Transverse colon (tissue), 4 donors: ENCODE measurements around the gene TMTC1. TPM values are rescaled to one million over a fixed set of nuclear protein-coding genes. Genes with fewer than 3 reads are reported as not detected.

Experiments used
- DNase-seq: peaks from one replicate; pipeline ENCODE4 v3.0.0-alpha.2; 2019
- H3K27ac ChIP-seq, 4 donors: fragments of 200-600 bp; sonication (generic); 2 replicates each; pipeline ENCODE4 v1.5.1; 2016 to 2018; ENCODE audit warnings: inconsistent platforms in 4 of 4
- H3K27me3 ChIP-seq: fragments of 200-600 bp; sonication (generic); 2 replicates; pipeline ENCODE4 v1.5.1; 2017; ENCODE audit warnings: inconsistent platforms
- H3K36me3 ChIP-seq, 4 donors: fragments of 200-600 bp; sonication (generic); 2 replicates each; pipeline ENCODE4 v1.5.1; 2017 to 2019; ENCODE audit warnings: inconsistent platforms in 4 of 4
- H3K4me1 ChIP-seq, 4 donors: fragments of 200-600 bp; sonication (generic); 2 replicates each; pipeline ENCODE4 v1.5.1; 2017 to 2020; ENCODE audit warnings: inconsistent platforms in 4 of 4
- H3K4me3 ChIP-seq, 4 donors: fragments of 200-600 bp; sonication (generic); 1 replicate in 1 of 4; 2 replicates in 3 of 4; pipeline versions ENCODE4 v1.5.1 to v1.6.1; 2017 to 2019; ENCODE audit warnings: inconsistent platforms in 4 of 4
- H3K9me3 ChIP-seq, 2 donors: fragments of 200-600 bp; sonication (generic); 2 replicates each; pipeline ENCODE4 v1.5.1; 2017 to 2019; ENCODE audit warnings: inconsistent platforms in 2 of 2
- CTCF ChIP-seq, 5 experiments: fragments of 200-600 bp in 3 of 5; fragments of 450-650 bp in 2 of 5; sonication (generic) in 3 of 5; IDR thresholded peaks; 1 replicate in 2 of 5; 2 replicates in 3 of 5; pipeline ENCODE4 v1.5.1; 2016 to 2017; ENCODE audit warnings: antibody characterized with exemption in 5 of 5, inconsistent platforms in 3 of 5, mild to moderate bottlenecking in 2 of 5, moderate library complexity in 1 of 5
- EP300 ChIP-seq: sonication (generic); formaldehyde crosslinking; IDR thresholded peaks from one replicate; pipeline ENCODE4 v1.6.1; 2017; ENCODE audit warnings: antibody characterized with exemption, low read depth
- POLR2A ChIP-seq: fragments of 450-650 bp; IDR thresholded peaks from one replicate; pipeline ENCODE4 v1.6.1; 2016; ENCODE audit warnings: antibody characterized with exemption, mild to moderate bottlenecking, moderate library complexity
- POLR2AphosphoS5 ChIP-seq, 3 donors: sonication (generic); formaldehyde crosslinking; IDR thresholded peaks; one replicate each; pipeline ENCODE4 v1.6.1; 2016; ENCODE audit warnings: antibody characterized with exemption in 3 of 3
- WGBS, 2 donors: methylation state at CpG; one replicate each; pipeline ENCODE4 v1.1.5; 2018; ENCODE audit warnings: low coverage in 1 of 2; 5-methylcytosine and 5-hydroxymethylcytosine counted together
- in situ Hi-C, 4 donors: fragments of 200-750 bp; cut with MboI; loops; one replicate each; pipeline versions ENCODE4 v1.15.0 to v1.15.1; 2017; ENCODE audit warnings: low sequenced_read_pairs in 3 of 4, low pct_ligation_motif_present in 1 of 4, low pct_unique_long_range_greater_than_20kb in 1 of 4
- intact Hi-C: fragments of 100-400 bp; cut with DNase I; formaldehyde crosslinking; loops from one replicate; pipeline ENCODE4 v1.15.1; 2023; ENCODE audit warnings: low total_unique reads
- total RNA-seq, 4 donors: library from RNA; depleted of rRNA; stranded (reverse); fragments of >200 nt; gene quantifications; one replicate each; pipeline ENCODE4 v1.1.0, GENCODE V29; 2016

The TMTC1 gene
- total RNA-seq, 4 donors from 2014 or later: 10.2 to 26.9 (median 16.9) TPM

GRCh38 chr12:29649722-29650121 is 134.0 kb downstream of the TMTC1 start:
- H3K27ac ChIP-seq: no peak overlapping the region
- WGBS, 2 donors: 33 to 61% methylated on average over 2 of the region's 2 CpGs
- H3K4me1 ChIP-seq: no peaks in the 10 kb centered on the region
- H3K4me3 ChIP-seq: no peak overlapping the region
- no peak for DNase-seq
- no peaks in the 10 kb centered on the region for H3K9me3 ChIP-seq
- in situ Hi-C loops: loop anchor here in 1 of 4 donors (25.0 kb wide), 1 partner anchor 113 kb away; no protein-coding TSS in a partner anchor
- no peaks in the 10 kb centered on the region for H3K27me3 ChIP-seq
- no peaks in the 10 kb centered on the region for H3K36me3 ChIP-seq
- TF ChIP-seq POLR2A: no peak
- intact Hi-C loops: no loop called here

GRCh38 chr12:29644536-29645162 is 139.1 kb downstream of the TMTC1 start:
- Histone ChIP-seq H3K9me3 (no peaks in the 10 kb centered on the region), H3K27ac (no peak overlapping the region), H3K4me3 (no peak overlapping the region), H3K4me1 (peaks cover 0 to 7% (median 2%) of the 10 kb centered on the region in 4 donors), H3K36me3 (no peaks in the 10 kb centered on the region), H3K27me3 (no peaks in the 10 kb centered on the region)
- no peak for DNase-seq
- intact Hi-C loops: no loop called here
- TF ChIP-seq CTCF (IDR thresholded peaks at IDR 0.05) (no peak), EP300 (no peak), POLR2A (no peak), POLR2AphosphoS5 (IDR thresholded peaks at IDR 0.05) (no peak)
- 78 to 100% methylated on average over 1 of the region's 1 CpG for WGBS, 2 donors
- in situ Hi-C loops: no loop called here

- H3K27me3 ChIP-seq: no peaks in the 10 kb centered on the region
- 57% methylated on average over 13 of the region's 13 CpGs; no CpG with 5 or more reads in 1 of the 2 donors for WGBS, 2 donors
- intact Hi-C loops: no loop called here
- H3K4me3 ChIP-seq: no peak overlapping the region
- peaks cover 0 to 7% (median 2%) of the 10 kb centered on the region in 4 donors for H3K4me1 ChIP-seq
- no peaks in the 10 kb centered on the region for H3K9me3 ChIP-seq
- in situ Hi-C loops: no loop called here
- H3K27ac ChIP-seq: no peak overlapping the region
- no peak for DNase-seq
- TF ChIP-seq POLR2A (no peak), EP300 (no peak), CTCF (IDR thresholded peaks at IDR 0.05) (no peak), POLR2AphosphoS5 (IDR thresholded peaks at IDR 0.05) (no peak)
- H3K36me3 ChIP-seq: no peaks in the 10 kb centered on the region
These were observed 143.0 kb downstream of the TMTC1 start for GRCh38 chr12:29640589-29641345.

- TF ChIP-seq POLR2AphosphoS5 (IDR thresholded peaks at IDR 0.05): no peak
- no peak for TF ChIP-seq POLR2A
- TF ChIP-seq EP300: no peak
- TF ChIP-seq CTCF (IDR thresholded peaks at IDR 0.05): no peak
- intact Hi-C loops (no loop called here), in situ Hi-C loops (no loop called here)
- H3K4me1 ChIP-seq: peaks cover 0 to 7% (median 2%) of the 10 kb centered on the region in 4 donors
- WGBS, 2 donors: 82 to 83% methylated on average over 4 to 10 of the region's 10 CpGs
- H3K9me3 ChIP-seq: no peaks in the 10 kb centered on the region
- no peaks in the 10 kb centered on the region for H3K36me3 ChIP-seq
- H3K27ac ChIP-seq: no peak overlapping the region
- no peaks in the 10 kb centered on the region for H3K27me3 ChIP-seq
- no peak overlapping the region for H3K4me3 ChIP-seq
- DNase-seq: no peak
These were observed 143.7 kb downstream of the TMTC1 start for GRCh38 chr12:29639893-29640495.
